Endothelial cell of umbilical vein (primary cell): Measurements from ENCODE around the gene CIZ1. TPM values are rescaled to one million over a fixed set of nuclear protein-coding genes. Genes with fewer than 3 reads are reported as not detected.

Experiments
- BruUV-seq: library from RNA; stranded (reverse); fragments of 400-500 nt; replicated peaks from 2 replicates; lab custom pipeline; 2021; lab: Mats Ljungman, UMichigan
- CTCF ChIA-PET: fragments of 300-600, 350-600 bp; sonication (Branson Sonifier 250); formaldehyde crosslinking; loops from one replicate; lab custom pipeline; 2021; ENCODE audit warnings: antibody characterized with exemption, inconsistent platforms; lab: Charles Lee
- POLR2A ChIA-PET: fragments of 300-600, 350-600 bp; sonication (Branson Sonifier 250); formaldehyde crosslinking; loops from one replicate; lab custom pipeline; 2021; ENCODE audit warnings: antibody characterized with exemption, inconsistent platforms; lab: Charles Lee
- DNase-seq: peaks from one replicate; pipeline ENCODE4 v3.0.0-alpha.2; 2011; ENCODE audit warnings: low read depth, low spot score
- FAIRE-seq: peaks from 2 replicates; lab custom pipeline; 2011; peaks lifted over from hg19 to GRCh38; lab: Jason Lieb, UNC
- H2AFZ ChIP-seq: 2 replicates; pipeline ENCODE4 v1.6.0; 2012; ENCODE audit warnings: low read depth, low read length, control low read depth, inconsistent platforms
- H3K27ac ChIP-seq: 2 replicates; pipeline ENCODE4 v1.5.1; 2011; ENCODE audit warnings: low read depth, mild to moderate bottlenecking, control low read depth, low read length, moderate library complexity; ENCODE audit not compliant: insufficient read depth
- H3K27me3 ChIP-seq, 2 experiments: 2 replicates each; pipeline versions ENCODE4 v1.6.0 to v1.6.1; 2011; ENCODE audit warnings: low read length in 2 of 2, mixed read lengths in 1 of 2; ENCODE audit not compliant: control insufficient read depth in 2 of 2, insufficient read depth in 2 of 2
- H3K36me3 ChIP-seq, 2 experiments: 2 replicates in 1 of 2; 3 replicates in 1 of 2; pipeline ENCODE4 v1.5.1; 2011; ENCODE audit warnings: low read length in 2 of 2, mild to moderate bottlenecking in 1 of 2, moderate library complexity in 1 of 2; ENCODE audit not compliant: control insufficient read depth in 2 of 2, insufficient read depth in 2 of 2; ENCODE audit errors: extremely low read depth in 1 of 2
- H3K4me1 ChIP-seq: 3 replicates; pipeline ENCODE4 v1.5.1; 2011; ENCODE audit warnings: mild to moderate bottlenecking, low read length; ENCODE audit not compliant: control insufficient read depth, insufficient read depth; ENCODE audit errors: extremely low read depth
- H3K4me2 ChIP-seq: 2 replicates; pipeline ENCODE4 v1.6.1; 2011; ENCODE audit warnings: low read length, control low read depth, mixed read lengths; ENCODE audit not compliant: insufficient read depth
- H3K4me3 ChIP-seq, 3 experiments: fragments of 200-600 bp in 1 of 3; sonication (generic), shearing (Covaris generic) in 1 of 3; replicated peaks in 1 of 3; 2 replicates each; pipeline ENCODE4 v1.5.1; 2011 to 2016; ENCODE audit warnings: control low read depth in 3 of 3, low read length in 3 of 3, mild to moderate bottlenecking in 2 of 3, inconsistent platforms in 1 of 3, low read depth in 1 of 3, moderate library complexity in 1 of 3; ENCODE audit not compliant: insufficient read depth in 1 of 3
- H3K79me2 ChIP-seq: 2 replicates; pipeline ENCODE4 v1.6.0; 2012; ENCODE audit warnings: low read length, inconsistent platforms; ENCODE audit not compliant: control insufficient read depth, insufficient read depth
- H3K9ac ChIP-seq: replicated peaks from 2 replicates; pipeline ENCODE3; 2011; ENCODE audit warnings: low read length, control low read depth; ENCODE audit not compliant: insufficient read depth; ENCODE audit errors: extremely low read depth
- H3K9me1 ChIP-seq: replicated peaks from 3 replicates; pipeline ENCODE4 v1.6.0; 2011; ENCODE audit warnings: mild to moderate bottlenecking, low read length; ENCODE audit not compliant: control insufficient read depth, insufficient read depth; ENCODE audit errors: extremely low read depth
- H3K9me3 ChIP-seq: replicated peaks from 2 replicates; pipeline ENCODE4 v1.5.1; 2012; ENCODE audit warnings: low read length, inconsistent platforms; ENCODE audit not compliant: control insufficient read depth, insufficient read depth
- H4K20me1 ChIP-seq: replicated peaks from 2 replicates; pipeline ENCODE3; 2011; ENCODE audit warnings: mild to moderate bottlenecking, low read length; ENCODE audit not compliant: control insufficient read depth, insufficient read depth; ENCODE audit errors: extremely low read depth
- CTCF ChIP-seq, 2 donors: IDR thresholded peaks; 1 replicate in 1 of 2; 2 replicates in 1 of 2; pipeline ENCODE4 v1.5.1; 2011; ENCODE audit warnings: low read length in 2 of 2, mild to moderate bottlenecking in 2 of 2, moderate library complexity in 2 of 2, control low read depth in 1 of 2, inconsistent platforms in 1 of 2, low read depth in 1 of 2; ENCODE audit not compliant: insufficient read depth in 1 of 2; ENCODE audit errors: extremely low read depth in 1 of 2
- GATA2 ChIP-seq: IDR thresholded peaks from 2 replicates; pipeline ENCODE4 v1.7.0; 2011; ENCODE audit warnings: low read depth, mild to moderate bottlenecking, moderate library complexity, mixed read lengths, low read length; ENCODE audit not compliant: insufficient read length, insufficient read depth
- MYC ChIP-seq: IDR thresholded peaks from one replicate; pipeline ENCODE4 v1.6.1; 2011; ENCODE audit warnings: mild to moderate bottlenecking, low read depth, low read length
- POLR2A ChIP-seq: IDR thresholded peaks from 2 replicates; pipeline ENCODE4 v1.6.1; 2012; ENCODE audit warnings: low read depth, mild to moderate bottlenecking, control low read depth, low read length
- dilution Hi-C: fragments of 300-500 bp; cut with MboI; formaldehyde crosslinking; loops from one replicate; pipeline ENCODE4 v1.15.0; 2019; ENCODE audit warnings: low sequenced_read_pairs; ENCODE audit not compliant: extremely low pct_ligation_motif_present
- intact Hi-C: fragments of 100-400 bp; cut with micrococcal nuclease; formaldehyde crosslinking; loops from one replicate; pipeline ENCODE4 v1.10.0; 2022
- polyA plus RNA-seq, 4 experiments: library from polyadenylated mRNA; depleted of rRNA in 3 of 4; stranded (reverse) in 3 of 4; unstranded in 1 of 4; fragments of >200 nt; gene quantifications; 2 replicates each; pipeline versions ENCODE4 v1.2.1 to v1.2.3, GENCODE V29; 2011 to 2012; ENCODE audit warnings: missing spikeins in 1 of 4
- total RNA-seq: library from RNA; stranded (reverse); gene quantifications from 2 replicates; pipeline ENCODE4 v1.2.3, GENCODE V29; 2021
- TF ChIP-seq, protein P1 (sequence below): IDR thresholded peaks from 2 replicates; pipeline ENCODE4 v1.6.1; 2011; ENCODE audit not compliant: insufficient read depth, insufficient read length

The CIZ1 gene
- total and polyA plus RNA-seq, 2 donors (not counting 3 experiments of a cell fraction or from before 2014, with no cell fraction given), result 88.3 to 150 TPM

- H3K4me2 ChIP-seq, result no peak overlapping the region
- H3K9ac ChIP-seq, result no peak overlapping the region
- H3K27me3 ChIP-seq, result no peaks in the 10 kb centered on the region
- ChIA-PET CTCF (no interaction called here), POLR2A (no interaction called here)
- no peaks in the 10 kb centered on the region for H4K20me1 ChIP-seq
- no peak overlapping the region for H3K4me3 ChIP-seq
- no peak overlapping the region for H2AFZ ChIP-seq
- intact Hi-C loops (no loop called here), dilution Hi-C loops (no loop called here)
- TF ChIP-seq, protein P1, sequence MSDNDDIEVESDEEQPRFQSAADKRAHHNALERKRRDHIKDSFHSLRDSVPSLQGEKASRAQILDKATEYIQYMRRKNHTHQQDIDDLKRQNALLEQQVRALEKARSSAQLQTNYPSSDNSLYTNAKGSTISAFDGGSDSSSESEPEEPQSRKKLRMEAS, result no peak
- TF ChIP-seq CTCF (IDR thresholded peaks at IDR 0.05; ENCODE audit: extremely low read depth in 1 of 2, insufficient read depth in 1 of 2, low read depth in 1 of 2, low read length in 2 of 2), result no peak
- no peak for TF ChIP-seq POLR2A
- no peak for TF ChIP-seq GATA2
- no TSS peak for BruUV-seq
- DNase-seq, result no peak
- no peaks in the 10 kb centered on the region for H3K4me1 ChIP-seq
- no peak for FAIRE-seq
- no peaks in the 10 kb centered on the region for H3K79me2 ChIP-seq
- no peaks in the 10 kb centered on the region for H3K9me1 ChIP-seq
- no peaks in the 10 kb centered on the region for H3K36me3 ChIP-seq
- H3K9me3 ChIP-seq, result no peaks in the 10 kb centered on the region
- H3K27ac ChIP-seq, result no peak overlapping the region
These were observed 42.8 kb downstream of the CIZ1 start for GRCh38 chr9:128148509-128149000.

GRCh38 chr9:128146591-128147120 is 44.7 kb downstream of the CIZ1 start:
- Histone ChIP-seq H3K79me2 (no peaks in the 10 kb centered on the region), H3K9me3 (no peaks in the 10 kb centered on the region), H3K9me1 (no peaks in the 10 kb centered on the region), H3K4me3 (no peak overlapping the region), H3K27me3 (no peaks in the 10 kb centered on the region), H3K36me3 (no peaks in the 10 kb centered on the region), H3K27ac (no peak overlapping the region), H3K4me2 (no peak overlapping the region), H3K4me1 (no peaks in the 10 kb centered on the region), H4K20me1 (no peaks in the 10 kb centered on the region), H2AFZ (no peak overlapping the region), H3K9ac (no peak overlapping the region)
- FAIRE-seq, result no peak
- TF ChIP-seq MYC, result no peak
- dilution Hi-C loops (no loop called here), intact Hi-C loops (no loop called here)
- BruUV-seq, result no TSS peak
- CTCF ChIA-PET, result interaction anchor here (2.0 kb wide), 1 partner anchor 29 kb away, joined by 7 read pairs; no protein-coding TSS in a partner anchor
- POLR2A ChIA-PET, result no interaction called here
- DNase-seq, result no peak
